ENCODE measurements around the gene ZSWIM6. TPM values are rescaled to one million over a fixed set of nuclear protein-coding genes. Genes with fewer than 3 reads are reported as not detected.
A peak's percentile ranks its signal among the peaks of the same experiment; 100 is the strongest.

The ZSWIM6 gene
- total and polyA plus RNA-seq, 2 of the 4 experiments (the other 2 are of a cell fraction) = 10.8 to 14.1 TPM

GRCh38 chr5:61298580-61298979 lies 33.5 kb upstream of the ZSWIM6 start:
- H3K14ac ChIP-seq (replicated peaks; ENCODE audit: low read depth, low read length) = 0 out of 2 replicates have a peak overlapping the region, but pooled peaks have one; percentile 32
- no peaks in the 10 kb centered on the region for H3K27me3 ChIP-seq (ENCODE audit: control insufficient read depth, insufficient read depth, low read length)
- peaks cover 15 to 30% of the 10 kb centered on the region in 2 experiments; a peak in 3 of 4 replicates for H3K79me1 ChIP-seq (ENCODE audit: low read depth in 1 of 2, low read length in 2 of 2)
- peak overlapping the region; percentile 69 for H2AFZ ChIP-seq (replicated peaks; ENCODE audit: low read length, poor library complexity)
- WGBS, 2 experiments (ENCODE audit: extremely low coverage in 2 of 2, insufficient read length in 1 of 2) = 79% methylated on average over 4 of the region's 6 CpGs; no CpG with 5 or more reads in 1 of the 2 experiments
- peak overlapping the region; percentile 68 for H2BK5ac ChIP-seq (ENCODE audit: low read depth, low read length, poor library complexity, severe bottlenecking)
- peak overlapping the region; percentile 97; the same call in 2 of the 3 replicates for H2BK15ac ChIP-seq (ENCODE audit: low read depth, low read length)
- ChIA-PET POLR2A (ENCODE audit: unreplicated experiment) (no interaction called here), CTCF (no interaction called here)
- intact Hi-C loops (cut with micrococcal nuclease) (no loop called here), dilution Hi-C loops (cut with HindIII; ENCODE audit: low sequenced_read_pairs, unreplicated experiment) (no loop called here), in situ Hi-C loops (cut with MboI; ENCODE audit: low sequenced_read_pairs) (no loop called here)
- peak; percentile 53; the same call in 1 of the 2 replicates for TF ChIP-seq CEBPB (IDR thresholded peaks at IDR 0.05; ENCODE audit: low read depth, low read length)
- TF ChIP-seq BHLHE40 (IDR thresholded peaks at IDR 0.05; ENCODE audit: low read depth, low read length) = peak; percentile 57; the same call in 1 of the 2 replicates
- no peak for TF ChIP-seq MXI1 (IDR thresholded peaks at IDR 0.05; ENCODE audit: borderline replicate concordance, low read depth, low read length)
- TF ChIP-seq FOS (IDR thresholded peaks at IDR 0.05; ENCODE audit: low read depth, low read length) = peak; percentile 25; the same call in 1 of the 2 replicates
- no peak for TF ChIP-seq RCOR1 (IDR thresholded peaks at IDR 0.05; ENCODE audit: insufficient replicate concordance, low read length)
- H3K9me1 ChIP-seq (ENCODE audit: insufficient read depth, low read length) = peaks cover 17% of the 10 kb centered on the region
- H2BK120ac ChIP-seq (ENCODE audit: low read depth, low read length) = peak overlapping the region; percentile 73
- no peak overlapping the region for H3K56ac ChIP-seq (ENCODE audit: extremely low read depth, insufficient read depth, low read length)
- peak overlapping the region; percentile 20; the same call in 1 of the 2 replicates for H2AK5ac ChIP-seq (ENCODE audit: low read depth, low read length)
- no TSS peak for BruUV-seq (replicated peaks)
- no peaks in the 10 kb centered on the region for H3K9me3 ChIP-seq (ENCODE audit: control insufficient read depth, insufficient read depth, low read length)
- peak; percentile 89 for DNase-seq
- peak overlapping the region; percentile 21; the same call in 1 of the 2 replicates for H3K4me2 ChIP-seq (ENCODE audit: low read depth, low read length)
- H2BK20ac ChIP-seq (ENCODE audit: low read depth, low read length) = peak overlapping the region; percentile 14
- H3K9ac ChIP-seq (ENCODE audit: low read depth, low read length) = peak overlapping the region; percentile 21; the same call in 1 of the 2 replicates
- H3K18ac ChIP-seq (ENCODE audit: low read depth, low read length) = peak overlapping the region; percentile 62
- H4K8ac ChIP-seq (ENCODE audit: low read depth in 2 of 2, low read length in 2 of 2) = peak overlapping the region; percentile 29 to 52; a peak in 3 of 4 replicates
- H2AK9ac ChIP-seq (replicated peaks; ENCODE audit: low read depth, low read length, poor library complexity) = peak overlapping the region; percentile 33
- H3K4me1 ChIP-seq (ENCODE audit: control insufficient read depth, insufficient read depth, low read length) = peaks cover 29% of the 10 kb centered on the region
- ATAC-seq (ENCODE audit: low read depth) = 0 out of 2 replicates have a peak, but pooled peaks have one; percentile 1
- H3K23ac ChIP-seq (ENCODE audit: low read depth, low read length) = no peak overlapping the region
- H3K27ac ChIP-seq (ENCODE audit: insufficient read depth, low read length) = peak overlapping the region; percentile 21; the same call in 1 of the 2 replicates
- 0 out of 2 replicates have a peak overlapping the region, but pooled peaks have one; percentile 20 for H4K91ac ChIP-seq (ENCODE audit: insufficient read depth, low read depth, low read length)
- H4K5ac ChIP-seq (ENCODE audit: low read depth, low read length) = peak overlapping the region; percentile 44; the same call in 1 of the 2 replicates
- no peaks in the 10 kb centered on the region for H3K36me3 ChIP-seq (ENCODE audit: control insufficient read depth, insufficient read depth, low read length)
- peaks cover 3% of the 10 kb centered on the region; the same call in 1 of the 2 replicates for H4K20me1 ChIP-seq (ENCODE audit: insufficient read depth, low read length)
- peak overlapping the region; percentile 83 for H3K4ac ChIP-seq (ENCODE audit: low read depth, low read length)
- H3K4me3 ChIP-seq (ENCODE audit: insufficient read depth, low read depth, low read length) = no peak overlapping the region
